SK-N-MC (cell line): ENCODE results near the gene PNMT.

ENCODE experiments used
- DNase-seq: peaks from one replicate; pipeline ENCODE4 v3.0.0-alpha.2; 2011; ENCODE audit warnings: low read depth, low spot score
- H3K27ac ChIP-seq: fragments of 200-600 bp; sonication (generic); 2 replicates; pipeline ENCODE4 v1.5.1; 2016; ENCODE audit warnings: mixed run types
- H3K36me3 ChIP-seq: fragments of 200-600 bp; sonication (generic); 2 replicates; pipeline ENCODE4 v1.6.1; 2017; ENCODE audit warnings: antibody characterized with exemption, low read length, mixed read lengths; ENCODE audit not compliant: insufficient read depth
- H3K4me3 ChIP-seq: fragments of 200-600 bp; sonication (generic); 2 replicates; pipeline ENCODE4 v1.5.1; 2016
- H3K9ac ChIP-seq: fragments of 200-600 bp; sonication (generic); 2 replicates; pipeline ENCODE4 v1.8.0; 2017; ENCODE audit warnings: mixed run types, mixed read lengths; ENCODE audit not compliant: insufficient read length
- H3K9me3 ChIP-seq: fragments of 200-600 bp; sonication (generic); 2 replicates; pipeline ENCODE4 v1.6.1; 2017; ENCODE audit warnings: low read depth, mild to moderate bottlenecking, antibody characterized with exemption, low read length, moderate library complexity, mixed read lengths
- EZH2 ChIP-seq: fragments of 200-600 bp; sonication (generic); IDR thresholded peaks from one replicate; pipeline ENCODE4 v1.6.1; 2017; ENCODE audit warnings: antibody characterized with exemption
- FOXP2 ChIP-seq: optimal IDR thresholded peaks from 2 replicates; pipeline ENCODE3; 2011; ENCODE audit warnings: mild to moderate bottlenecking, moderate library complexity; ENCODE audit not compliant: insufficient read depth; ENCODE audit errors: extremely low read length, control extremely low read depth
- POLR2AphosphoS5 ChIP-seq: IDR thresholded peaks from 2 replicates; pipeline ENCODE4 v1.6.1; 2012; ENCODE audit warnings: mild to moderate bottlenecking, low read depth, low read length, borderline replicate concordance

PNMT gene

GRCh38 chr17:39625198-39625785, 43.0 kb upstream of the PNMT start:
- no peak for DNase-seq

GRCh38 chr17:39626171-39627046, 41.8 kb upstream of the PNMT start, which contains the start of gene PPP1R1B:
Gene PPP1R1B (plus strand): TSS chr17:39626952. CDS start chr17:39627393, 441 bp downstream.
- Histone ChIP-seq H3K36me3 (no peaks in the 10 kb centered on the region), H3K4me3 (peak within 1 kb of the TSS; percentile 67), H3K9ac (no peak within 1 kb of the TSS), H3K9me3 (no peaks in the 10 kb centered on the region), H3K27ac (no peak within 1 kb of the TSS)
- TF ChIP-seq EZH2 = no peak
- no peak for TF ChIP-seq POLR2AphosphoS5
- no peak for TF ChIP-seq FOXP2
- DNase-seq = no peak

More at GRCh38 chr17:39625198-39625785, 43.0 kb upstream of the PNMT start:
- TF ChIP-seq POLR2AphosphoS5 (no peak), EZH2 (no peak), FOXP2 (no peak)
- Histone ChIP-seq H3K9ac (no peak overlapping the region), H3K27ac (no peak overlapping the region), H3K36me3 (no peaks in the 10 kb centered on the region), H3K9me3 (no peaks in the 10 kb centered on the region), H3K4me3 (no peak overlapping the region)

GRCh38 chr17:39627047-39627711, 41.1 kb upstream of the PNMT start:
- H3K4me3 ChIP-seq = peak overlapping the region; percentile 67
- H3K9ac ChIP-seq = no peak overlapping the region
- no peak overlapping the region for H3K27ac ChIP-seq
- H3K36me3 ChIP-seq = no peaks in the 10 kb centered on the region
- H3K9me3 ChIP-seq = no peaks in the 10 kb centered on the region
- no peak for DNase-seq
- TF ChIP-seq FOXP2 = no peak
- TF ChIP-seq EZH2 = no peak
- no peak for TF ChIP-seq POLR2AphosphoS5

GRCh38 chr17:39627712-39628516, 40.3 kb upstream of the PNMT start:
- no peak for TF ChIP-seq EZH2
- Histone ChIP-seq H3K27ac (no peak overlapping the region), H3K4me3 (no peak overlapping the region), H3K9me3 (no peaks in the 10 kb centered on the region), H3K36me3 (no peaks in the 10 kb centered on the region), H3K9ac (no peak overlapping the region)
- DNase-seq = no peak

- no peak overlapping the region for H3K4me3 ChIP-seq
- DNase-seq = no peak
- H3K36me3 ChIP-seq = no peaks in the 10 kb centered on the region
- TF ChIP-seq EZH2 = no peak
- no peak for TF ChIP-seq POLR2AphosphoS5
- TF ChIP-seq FOXP2 = no peak
- H3K9ac ChIP-seq = no peak overlapping the region
- no peak overlapping the region for H3K27ac ChIP-seq
- no peaks in the 10 kb centered on the region for H3K9me3 ChIP-seq
These were observed 39.4 kb upstream of the PNMT start for GRCh38 chr17:39628655-39629493.

- Histone ChIP-seq H3K9ac (no peak overlapping the region), H3K4me3 (no peak overlapping the region)
These were observed 38.8 kb upstream of the PNMT start for GRCh38 chr17:39629494-39629880.

GRCh38 chr17:39629898-39630297, 38.4 kb upstream of the PNMT start:
- no peak for DNase-seq
- Histone ChIP-seq H3K27ac (no peak overlapping the region), H3K4me3 (no peak overlapping the region), H3K9ac (no peak overlapping the region), H3K9me3 (no peaks in the 10 kb centered on the region), H3K36me3 (no peaks in the 10 kb centered on the region)
- TF ChIP-seq POLR2AphosphoS5 = no peak
- TF ChIP-seq EZH2 = no peak
- TF ChIP-seq FOXP2 = no peak

More at GRCh38 chr17:39629494-39629880, 38.8 kb upstream of the PNMT start:
- Histone ChIP-seq H3K36me3 (no peaks in the 10 kb centered on the region), H3K27ac (no peak overlapping the region), H3K9me3 (no peaks in the 10 kb centered on the region)
- no peak for DNase-seq
- no peak for TF ChIP-seq POLR2AphosphoS5
- TF ChIP-seq EZH2 = no peak
- no peak for TF ChIP-seq FOXP2
